ENCODE results near the gene STON1.

DNA sequence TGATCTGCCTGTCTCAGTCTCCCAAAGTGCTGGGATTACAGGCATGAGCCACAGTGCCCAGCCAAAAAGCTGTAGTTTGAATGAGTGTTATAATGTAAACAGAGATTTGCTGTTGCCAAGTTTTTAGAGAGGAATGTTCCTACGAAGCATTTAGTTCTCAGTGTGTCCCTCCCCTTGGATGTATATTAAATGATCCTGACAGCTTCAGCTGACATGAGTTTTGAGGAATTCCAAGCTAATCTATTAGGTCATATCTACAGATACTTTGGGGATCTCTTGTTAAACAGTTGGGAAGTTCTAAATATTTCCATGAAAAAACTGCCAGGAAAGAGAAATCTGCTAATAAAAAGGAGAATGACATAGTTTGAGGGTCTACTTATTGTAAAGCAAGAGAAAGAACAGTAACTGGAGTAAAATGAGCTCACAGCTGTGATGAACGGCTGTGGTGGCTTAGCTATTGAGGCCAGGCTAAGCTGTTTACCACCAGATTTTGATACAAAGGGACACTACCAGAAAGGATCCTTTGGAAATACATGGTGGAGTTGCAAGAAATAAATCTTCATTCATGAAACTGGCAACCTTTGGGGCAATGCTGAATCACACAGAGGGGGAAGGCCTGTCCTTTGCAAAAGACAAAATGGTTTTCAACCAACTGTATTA, 2.6 kb upstream of the STON1 start:
- TF ChIP-seq, protein P1, sequence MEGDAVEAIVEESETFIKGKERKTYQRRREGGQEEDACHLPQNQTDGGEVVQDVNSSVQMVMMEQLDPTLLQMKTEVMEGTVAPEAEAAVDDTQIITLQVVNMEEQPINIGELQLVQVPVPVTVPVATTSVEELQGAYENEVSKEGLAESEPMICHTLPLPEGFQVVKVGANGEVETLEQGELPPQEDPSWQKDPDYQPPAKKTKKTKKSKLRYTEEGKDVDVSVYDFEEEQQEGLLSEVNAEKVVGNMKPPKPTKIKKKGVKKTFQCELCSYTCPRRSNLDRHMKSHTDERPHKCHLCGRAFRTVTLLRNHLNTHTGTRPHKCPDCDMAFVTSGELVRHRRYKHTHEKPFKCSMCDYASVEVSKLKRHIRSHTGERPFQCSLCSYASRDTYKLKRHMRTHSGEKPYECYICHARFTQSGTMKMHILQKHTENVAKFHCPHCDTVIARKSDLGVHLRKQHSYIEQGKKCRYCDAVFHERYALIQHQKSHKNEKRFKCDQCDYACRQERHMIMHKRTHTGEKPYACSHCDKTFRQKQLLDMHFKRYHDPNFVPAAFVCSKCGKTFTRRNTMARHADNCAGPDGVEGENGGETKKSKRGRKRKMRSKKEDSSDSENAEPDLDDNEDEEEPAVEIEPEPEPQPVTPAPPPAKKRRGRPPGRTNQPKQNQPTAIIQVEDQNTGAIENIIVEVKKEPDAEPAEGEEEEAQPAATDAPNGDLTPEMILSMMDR (IDR thresholded peaks at IDR 0.05), result no peak
- no peak for TF ChIP-seq POLR2AphosphoS5 (IDR thresholded peaks at IDR 0.05; ENCODE audit: insufficient read depth in 1 of 2, low read depth in 1 of 2)

Measured in vagina (tissue), 2 donors.